CD4-positive, alpha-beta T cell treated with Interleukin-17A for 4 hours (primary cell): ENCODE measurements around the gene BANF2.

Experiments used
- DNase-seq: peaks from one replicate; pipeline ENCODE4 v3.0.0-alpha.2; 2020; ENCODE audit warnings: mixed read lengths

Gene BANF2

GRCh38 chr20:17710379-17711266 is 10.9 kb downstream of the BANF2 start:
- DNase-seq, result no peak

- DNase-seq, result no peak
These were observed 11.5 kb downstream of the BANF2 start for GRCh38 chr20:17711267-17711627.

- DNase-seq, result no peak
These were observed 12.4 kb downstream of the BANF2 start for GRCh38 chr20:17712201-17712600.

GRCh38 chr20:17712708-17713107 is 12.9 kb downstream of the BANF2 start:
- no peak for DNase-seq

GRCh38 chr20:17714597-17714996 is 14.8 kb downstream of the BANF2 start:
- DNase-seq, result no peak

GRCh38 chr20:17715075-17715474 is 15.3 kb downstream of the BANF2 start:
- no peak for DNase-seq

GRCh38 chr20:17716331-17716730 is 16.6 kb downstream of the BANF2 start:
- DNase-seq, result no peak

GRCh38 chr20:17720755-17721154 is 21.0 kb downstream of the BANF2 start:
- DNase-seq, result no peak

- no peak for DNase-seq
These were observed 22.2 kb downstream of the BANF2 start for GRCh38 chr20:17721802-17722486.

GRCh38 chr20:17722493-17723300 is 22.9 kb downstream of the BANF2 start:
- no peak for DNase-seq

GRCh38 chr20:17723301-17723691 is 23.5 kb downstream of the BANF2 start:
- DNase-seq, result no peak

- no peak for DNase-seq
These were observed 25.5 kb downstream of the BANF2 start for GRCh38 chr20:17725094-17725835.

GRCh38 chr20:17726902-17727301 is 27.1 kb downstream of the BANF2 start:
- DNase-seq, result no peak

- no peak for DNase-seq
These were observed 27.6 kb downstream of the BANF2 start for GRCh38 chr20:17727351-17727750.

GRCh38 chr20:17728074-17728473 is 28.3 kb downstream of the BANF2 start:
- DNase-seq, result no peak

- DNase-seq, result no peak
These were observed 30.3 kb downstream of the BANF2 start for GRCh38 chr20:17730071-17730470.

GRCh38 chr20:17731233-17731632 is 31.5 kb downstream of the BANF2 start:
- no peak for DNase-seq

GRCh38 chr20:17732907-17733521 is 33.2 kb downstream of the BANF2 start:
- DNase-seq, result no peak

- no peak for DNase-seq
These were observed 34.1 kb downstream of the BANF2 start for GRCh38 chr20:17733767-17734304.

- no peak for DNase-seq
These were observed 34.6 kb downstream of the BANF2 start for GRCh38 chr20:17734374-17734773.

GRCh38 chr20:17735206-17735804 is 35.5 kb downstream of the BANF2 start:
- DNase-seq, result no peak
